Astrocyte of the hippocampus (primary cell): ENCODE measurements around the gene ESPNL.
"Not testable (repeated sequence)": the region's sequence is repeated elsewhere in the genome, so short reads cannot be mapped to it uniquely, and the experiment has no call there.

Experiments
- DNase-seq: peaks from one replicate; pipeline ENCODE4 v3.0.0; 2011; ENCODE audit warnings: low read depth, low spot score

The ESPNL gene

GRCh38 chr2:238159071-238159539, 59.0 kb downstream of the ESPNL start:
- DNase-seq, result no peak

GRCh38 chr2:238159661-238160205, 59.6 kb downstream of the ESPNL start:
- no peak for DNase-seq

- no peak for DNase-seq
These were observed 60.3 kb downstream of the ESPNL start for GRCh38 chr2:238160206-238161129.

- DNase-seq, result no peak
These were observed 61.3 kb downstream of the ESPNL start for GRCh38 chr2:238161291-238162051.

- DNase-seq, result no peak
These were observed 62.2 kb downstream of the ESPNL start for GRCh38 chr2:238162251-238162845.

- DNase-seq, result peak; percentile 71
These were observed 62.8 kb downstream of the ESPNL start for GRCh38 chr2:238162846-238163441.

- peak; percentile 50 for DNase-seq
These were observed 63.5 kb downstream of the ESPNL start for GRCh38 chr2:238163481-238164198.

- no peak for DNase-seq
These were observed 64.8 kb downstream of the ESPNL start for GRCh38 chr2:238164906-238165287.

- DNase-seq, result no peak
These were observed 65.3 kb downstream of the ESPNL start for GRCh38 chr2:238165288-238165921.

- no peak for DNase-seq
These were observed 66.5 kb downstream of the ESPNL start for GRCh38 chr2:238166391-238167343.

- no peak for DNase-seq
These were observed 67.2 kb downstream of the ESPNL start for GRCh38 chr2:238167344-238167715.

GRCh38 chr2:238167761-238168160, 67.6 kb downstream of the ESPNL start:
- DNase-seq, result no peak

GRCh38 chr2:238168196-238169047, 68.3 kb downstream of the ESPNL start:
- DNase-seq, result no peak

GRCh38 chr2:238169048-238169707, 69.0 kb downstream of the ESPNL start:
- DNase-seq, result peak; percentile 92

GRCh38 chr2:238169708-238170251, 69.6 kb downstream of the ESPNL start:
- peak; percentile 88 for DNase-seq

- no peak for DNase-seq
These were observed 70.4 kb downstream of the ESPNL start for GRCh38 chr2:238170386-238171071.

- DNase-seq, result not testable (repeated sequence)
These were observed 70.9 kb downstream of the ESPNL start for GRCh38 chr2:238171072-238171431.
